ENCODE results near the gene SPECC1.
A peak's percentile ranks its signal among the peaks of the same experiment; 100 is the strongest.
"Not testable (repeated sequence)": the region's sequence is repeated elsewhere in the genome, so short reads cannot be mapped to it uniquely, and the experiment has no call there.

Gene SPECC1

GRCh38 chr17:20313306-20313705 is 304.1 kb downstream of the SPECC1 start:
- no peak for DNase-seq (ENCODE audit: low spot score)

GRCh38 chr17:20313891-20314290 is 304.7 kb downstream of the SPECC1 start:
- DNase-seq (ENCODE audit: low spot score) = no peak

- no peak for DNase-seq (ENCODE audit: low spot score)
Measured at GRCh38 chr17:20314834-20315233, 305.7 kb downstream of the SPECC1 start.

DNA sequence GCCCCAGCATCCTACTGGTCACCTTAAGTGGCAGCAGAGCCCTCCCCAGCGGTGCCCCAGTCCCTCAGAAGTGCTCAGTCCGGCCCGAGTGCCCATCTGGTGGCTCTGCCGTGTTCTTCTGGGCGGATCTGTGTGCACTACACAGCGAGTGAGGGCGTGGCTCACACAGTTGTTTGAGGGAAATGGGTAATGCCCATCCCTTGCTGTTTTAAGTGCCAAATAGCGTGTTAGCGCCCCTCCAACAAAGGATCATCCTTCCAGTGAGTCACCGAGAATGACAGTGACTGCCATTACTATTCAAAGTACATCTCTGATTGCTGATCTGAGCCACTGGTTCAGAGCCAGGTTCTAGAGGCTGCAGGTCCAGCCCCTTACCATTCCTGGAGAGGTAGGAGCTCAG is 306.2 kb downstream of the SPECC1 start:
- peak; percentile 37 for DNase-seq (ENCODE audit: low spot score)

DNA sequence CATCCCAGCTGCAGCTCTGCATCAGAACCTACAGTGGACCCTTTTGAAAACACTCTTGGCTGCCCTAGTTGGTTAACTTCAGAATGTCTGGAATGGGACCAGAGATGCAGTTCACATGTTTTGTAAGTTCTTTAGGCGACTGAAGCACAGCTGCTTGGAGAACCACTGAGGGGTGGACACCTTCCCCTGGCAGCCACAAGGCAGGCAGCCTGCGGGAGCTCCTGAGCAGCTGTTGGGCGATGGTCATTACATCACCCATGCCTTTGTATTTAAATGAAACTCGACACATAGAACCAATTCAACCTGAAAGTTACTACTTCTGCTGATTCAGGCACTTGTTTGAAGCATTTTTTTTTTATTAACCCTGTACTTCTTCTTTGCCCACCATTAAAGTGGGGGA is 306.7 kb downstream of the SPECC1 start:
- peak; percentile 8 for DNase-seq (ENCODE audit: low spot score)

GRCh38 chr17:20320535-20321229 is 311.5 kb downstream of the SPECC1 start:
- DNase-seq (ENCODE audit: low spot score) = not testable (repeated sequence)

DNA sequence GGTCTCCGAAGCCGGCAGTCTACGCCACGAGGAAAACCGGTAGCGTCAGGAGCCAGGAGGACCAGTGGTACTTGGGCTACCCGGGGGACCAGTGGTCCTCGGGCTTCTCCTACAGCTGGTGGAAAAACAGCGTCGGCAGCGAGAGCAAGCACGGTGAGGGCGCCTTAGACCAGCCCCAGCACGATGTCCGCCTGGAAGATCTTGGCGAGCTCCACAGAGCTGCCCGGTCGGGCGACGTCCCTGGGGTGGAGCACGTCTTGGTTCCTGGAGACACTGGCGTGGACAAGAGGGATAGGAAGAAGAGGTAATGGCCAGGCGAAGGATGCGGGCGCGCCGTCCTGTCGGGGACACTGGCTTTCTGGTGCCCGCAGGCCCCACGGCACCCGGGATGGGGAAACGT is 312.2 kb downstream of the SPECC1 start:
- not testable (repeated sequence) for DNase-seq (ENCODE audit: low spot score)

DNA sequence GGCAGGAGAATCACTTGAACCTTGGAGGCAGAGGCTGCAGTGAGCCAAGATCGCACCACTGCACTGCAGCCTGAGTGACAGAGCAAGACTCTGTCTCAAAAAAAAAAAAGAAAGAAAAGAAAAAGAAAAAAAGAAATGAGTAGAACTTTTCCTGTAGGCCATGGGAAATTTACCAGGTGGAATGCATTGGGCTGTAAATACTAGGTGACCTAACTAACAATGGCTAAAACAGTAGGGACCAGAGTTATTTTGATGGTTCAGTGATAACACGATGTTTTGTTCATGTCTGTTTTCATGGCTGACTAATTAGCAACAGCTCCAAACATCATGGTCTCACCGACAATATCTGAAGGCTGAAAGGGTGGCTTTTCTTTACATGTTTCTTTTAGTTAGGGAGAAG is 318.6 kb downstream of the SPECC1 start:
- not testable (repeated sequence) for DNase-seq (ENCODE audit: low spot score)

GRCh38 chr17:20351405-20351804 is 342.2 kb downstream of the SPECC1 start:
- DNase-seq (ENCODE audit: low spot score) = not testable (repeated sequence)

DNA sequence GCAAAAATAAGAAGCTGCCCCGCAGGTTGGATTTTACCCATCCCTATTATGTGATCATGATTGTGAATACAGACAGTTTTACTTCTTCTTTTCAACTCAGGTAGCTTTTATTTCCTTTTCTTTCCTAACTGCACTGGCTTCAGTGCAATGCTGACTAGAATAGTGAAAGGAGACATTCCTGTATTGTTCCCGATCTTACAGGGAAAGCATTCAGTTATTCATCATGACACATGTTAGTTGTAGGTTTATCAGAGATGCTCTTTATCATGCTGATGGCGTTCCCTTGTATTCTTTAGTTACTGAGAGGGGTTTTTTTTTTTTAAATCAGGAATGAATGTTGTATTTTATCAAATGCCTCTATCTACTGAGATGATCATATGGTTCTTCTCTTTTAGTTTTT is 343.4 kb downstream of the SPECC1 start:
- DNase-seq (ENCODE audit: low spot score) = not testable (repeated sequence)

DNA sequence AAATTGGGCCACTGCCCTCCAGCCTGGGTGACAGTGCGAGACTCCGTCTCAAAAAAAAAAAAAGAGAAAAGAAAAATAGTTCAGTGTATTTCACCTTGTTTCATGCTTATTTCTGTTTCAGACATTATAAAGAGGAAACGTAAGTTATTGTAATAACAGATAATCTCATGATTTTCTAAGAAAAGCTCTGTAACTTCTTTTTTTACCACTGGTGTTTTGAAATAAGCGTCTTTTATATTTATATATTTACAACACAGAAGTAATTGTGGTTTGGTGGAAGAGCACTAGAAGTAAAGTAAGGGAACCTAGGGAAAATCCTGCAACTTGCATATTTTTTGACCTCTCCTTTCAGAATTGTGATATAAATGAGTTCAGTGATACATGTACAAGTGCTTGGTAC is 354.7 kb downstream of the SPECC1 start:
- DNase-seq (ENCODE audit: low spot score) = not testable (repeated sequence)

Data from SW480 (cell line).